ENCODE results near the gene ITPA.

The ITPA gene

DNA sequence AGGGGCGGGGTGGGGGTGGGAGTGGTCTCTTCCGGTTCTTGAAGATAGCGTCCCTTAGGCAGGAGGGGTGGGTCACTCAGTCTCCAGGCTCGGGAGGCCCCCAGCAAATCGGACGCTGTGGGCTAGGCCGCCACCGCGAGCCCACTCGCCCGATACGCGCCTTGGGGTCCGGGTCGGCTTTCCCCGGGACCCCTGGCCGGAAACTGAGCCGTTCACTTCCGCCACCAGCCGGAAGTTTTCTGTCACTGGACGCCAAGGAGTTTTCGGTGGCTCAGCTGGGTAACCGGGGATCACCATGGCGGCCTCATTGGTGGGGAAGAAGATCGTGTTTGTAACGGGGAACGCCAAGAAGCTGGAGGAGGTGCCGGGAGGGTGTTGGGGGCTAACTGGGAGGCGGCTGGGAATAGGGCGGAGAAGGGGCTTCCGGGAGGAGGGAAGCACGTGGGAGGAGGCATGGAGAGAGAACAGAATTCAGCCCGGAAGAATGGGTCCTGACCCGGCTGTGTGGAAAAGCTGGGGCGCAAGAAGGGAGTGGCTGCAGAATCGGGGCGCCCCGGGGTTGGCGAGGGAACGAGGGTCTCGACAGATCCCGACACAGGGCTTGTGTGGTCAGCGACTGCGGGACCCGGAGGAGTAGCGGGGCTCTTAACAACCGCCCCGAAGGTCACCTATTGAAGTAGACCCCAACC is at the start of gene ITPA:
TSS of gene ITPA (plus strand) at position 242 of the 689 bp plus-strand sequence. CDS start at position 296, 54 bp downstream.
- Mint-ChIP-seq H3K9me3 (no peaks in the 10 kb centered on the region), H3K36me3 (peaks cover 16% of the 10 kb centered on the region), H3K4me1 (peaks cover 39% of the 10 kb centered on the region), H3K4me3 (peak within 1 kb of the TSS; percentile 100), H3K27me3 (no peaks in the 10 kb centered on the region), H3K27ac (peak within 1 kb of the TSS; percentile 90)
- peak; percentile 80 for DNase-seq
- CTCF ChIA-PET: interaction anchor here (1.7 to 2.0 kb wide), 3 partner anchors 9 to 156 kb away, joined by 3 to 11 read pairs (median 10); no protein-coding TSS in a partner anchor

DNA sequence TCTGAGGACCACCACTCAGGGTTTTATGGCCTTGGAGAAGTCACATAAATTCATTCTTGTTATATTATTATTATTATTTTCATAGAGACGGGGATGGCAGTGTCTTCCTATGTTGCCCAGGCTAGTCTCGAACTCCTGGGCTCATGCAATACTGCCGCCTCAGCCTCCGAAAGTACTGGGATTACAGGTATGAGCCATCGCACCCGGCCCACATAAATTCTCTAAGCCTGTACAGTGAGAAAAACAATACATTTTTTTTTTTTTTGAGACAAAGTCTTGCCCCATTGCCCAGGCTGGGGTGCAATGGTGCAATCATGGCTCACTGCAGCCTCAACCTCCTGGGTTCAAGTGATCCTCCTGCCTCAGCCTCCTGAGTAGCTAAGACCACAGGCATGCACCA is 48.9 kb upstream of the ITPA start:
- Mint-ChIP-seq H3K4me3 (peak overlapping the region; percentile 28), H3K4me1 (peaks cover 42% of the 10 kb centered on the region), H3K9me3 (no peaks in the 10 kb centered on the region), H3K27ac (peak overlapping the region; percentile 58), H3K36me3 (peaks cover 24% of the 10 kb centered on the region), H3K27me3 (peaks cover 13% of the 10 kb centered on the region)
- CTCF ChIA-PET: no interaction called here
- DNase-seq: no peak

DNA sequence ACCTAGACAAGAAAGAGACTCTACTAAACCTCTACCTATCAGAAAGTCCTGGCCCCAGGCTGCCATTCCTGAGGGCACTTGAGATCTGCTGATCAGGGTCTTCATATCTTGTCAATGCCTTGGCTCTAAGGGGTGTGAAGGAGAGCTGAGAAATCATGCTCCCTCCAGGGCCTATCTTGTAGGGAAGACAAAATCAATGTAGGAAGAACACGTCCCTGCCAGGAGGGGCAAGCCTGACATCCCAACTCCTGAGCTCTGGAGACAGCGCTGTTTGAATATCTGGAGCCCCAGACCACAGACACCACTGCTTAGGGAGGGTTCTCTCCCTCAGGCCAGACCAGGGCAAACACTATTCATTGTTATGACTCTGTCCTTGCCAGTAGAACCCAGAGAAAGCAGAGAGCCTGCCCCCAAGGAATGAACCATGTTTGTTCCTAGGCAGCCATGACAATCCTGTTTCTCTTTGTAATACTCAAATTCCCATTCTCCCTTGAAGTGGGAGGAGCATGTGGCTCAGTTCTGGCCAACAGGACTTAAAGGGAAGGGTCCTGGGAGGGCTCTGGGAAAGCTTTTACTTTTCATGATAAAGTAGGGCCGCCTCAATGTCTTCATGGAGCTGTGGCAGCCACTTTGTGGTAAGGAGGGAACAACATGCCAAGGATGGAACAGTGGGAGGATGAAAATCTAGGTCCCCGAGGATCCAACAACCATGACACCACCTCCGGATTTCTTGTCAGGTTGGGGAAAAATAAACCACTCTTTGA is 47.8 kb upstream of the ITPA start:
- H3K36me3 Mint-ChIP-seq: peaks cover 17% of the 10 kb centered on the region
- H3K4me3 Mint-ChIP-seq: peak overlapping the region; percentile 55
- peaks cover 31% of the 10 kb centered on the region for H3K4me1 Mint-ChIP-seq
- H3K27ac Mint-ChIP-seq: peak overlapping the region; percentile 11
- no peaks in the 10 kb centered on the region for H3K9me3 Mint-ChIP-seq
- DNase-seq: no peak
- CTCF ChIA-PET: interaction anchor here (1.4 to 1.5 kb wide), 2 partner anchors 11 to 105 kb away, joined by 3 to 5 read pairs; no protein-coding TSS in a partner anchor
- H3K27me3 Mint-ChIP-seq: peaks cover 24% of the 10 kb centered on the region

DNA sequence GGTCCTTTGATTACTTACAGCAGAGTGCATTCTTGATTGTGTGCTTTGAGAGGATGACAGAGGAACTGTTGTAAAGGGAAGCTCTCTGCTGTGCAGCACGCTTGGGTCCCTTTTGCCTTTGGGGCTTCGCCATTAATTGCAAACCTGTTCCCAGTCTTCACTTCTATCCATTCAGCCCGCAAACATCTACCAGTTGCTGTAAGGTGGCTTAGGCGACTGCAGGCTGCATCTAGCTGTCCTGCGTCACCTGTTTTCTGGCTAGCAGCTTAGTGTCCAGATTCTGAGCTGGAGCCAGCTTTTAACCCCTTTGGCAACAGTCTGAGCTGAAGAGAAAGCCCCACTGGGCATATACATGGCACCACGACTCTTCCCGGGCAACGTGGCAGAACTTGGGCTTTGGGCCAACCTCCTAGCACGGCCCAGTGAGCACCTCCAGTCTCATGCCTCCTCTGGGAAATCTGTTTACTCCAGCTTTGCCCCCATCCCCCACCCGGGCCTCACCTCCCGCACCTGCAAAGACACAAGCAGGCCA is 47.2 kb upstream of the ITPA start:
- H3K36me3 Mint-ChIP-seq: peaks cover 11% of the 10 kb centered on the region
- H3K27ac Mint-ChIP-seq: no peak overlapping the region
- H3K9me3 Mint-ChIP-seq: no peaks in the 10 kb centered on the region
- no peak overlapping the region for H3K4me3 Mint-ChIP-seq
- no peak for DNase-seq
- peaks cover 25% of the 10 kb centered on the region for H3K4me1 Mint-ChIP-seq
- CTCF ChIA-PET: interaction anchor here (1.4 to 1.5 kb wide), 2 partner anchors 10 to 105 kb away, joined by 3 to 5 read pairs; no protein-coding TSS in a partner anchor
- H3K27me3 Mint-ChIP-seq: peaks cover 30% of the 10 kb centered on the region

DNA sequence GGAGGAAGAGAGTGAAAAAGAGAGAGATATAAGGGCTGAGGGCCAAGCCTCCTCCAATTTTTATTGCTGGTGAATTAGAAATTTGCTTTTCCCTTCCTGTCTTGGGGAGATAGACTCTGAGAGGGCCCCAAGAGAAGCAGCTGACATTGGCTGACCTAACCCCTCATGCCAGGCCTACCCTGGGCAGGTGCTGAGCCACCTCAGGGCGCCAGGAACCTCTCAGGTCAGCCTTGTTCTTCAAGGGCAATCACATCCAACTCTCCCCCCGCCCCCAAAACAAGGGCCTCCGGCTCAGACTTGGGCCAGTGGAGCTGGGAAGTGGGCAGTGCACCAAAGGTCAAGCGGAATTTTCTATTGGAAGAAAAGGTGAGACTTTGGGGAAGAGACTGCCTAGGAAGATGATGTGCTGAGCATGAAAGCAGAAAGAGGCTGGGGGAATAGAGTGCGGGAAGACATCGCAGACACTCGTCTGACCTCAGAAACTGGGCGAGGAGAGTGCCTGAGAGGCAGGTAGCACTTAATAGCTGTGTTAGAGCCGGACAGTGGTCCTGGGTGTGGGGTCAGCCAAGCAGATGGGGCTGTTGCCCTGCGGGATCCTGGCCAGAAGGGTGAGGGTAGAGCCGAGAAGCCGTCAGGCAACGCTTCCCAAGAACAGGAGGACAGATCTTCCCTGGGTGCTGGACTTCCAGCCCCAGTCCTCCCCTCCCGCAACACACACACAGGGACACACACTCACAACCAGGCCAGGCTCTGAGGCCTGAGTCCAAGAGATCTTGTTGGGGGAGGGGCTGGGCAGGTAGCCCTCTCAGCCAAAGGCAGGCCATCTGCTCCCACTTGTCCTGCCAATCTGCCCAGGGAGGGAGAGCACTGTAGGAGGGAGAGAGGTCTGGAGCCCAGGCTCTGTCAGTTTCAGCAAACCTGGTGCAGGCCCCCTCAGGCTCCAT is 45.9 kb upstream of the ITPA start:
- CTCF ChIA-PET: interaction anchor here (1.4 to 1.5 kb wide), 2 partner anchors 9 to 107 kb away, joined by 3 to 5 read pairs; no protein-coding TSS in a partner anchor
- no peak for DNase-seq
- no peaks in the 10 kb centered on the region for H3K9me3 Mint-ChIP-seq
- no peak overlapping the region for H3K27ac Mint-ChIP-seq
- H3K4me3 Mint-ChIP-seq: no peak overlapping the region
- H3K27me3 Mint-ChIP-seq: peaks cover 43% of the 10 kb centered on the region
- peaks cover 10% of the 10 kb centered on the region for H3K36me3 Mint-ChIP-seq
- H3K4me1 Mint-ChIP-seq: peaks cover 14% of the 10 kb centered on the region

DNA sequence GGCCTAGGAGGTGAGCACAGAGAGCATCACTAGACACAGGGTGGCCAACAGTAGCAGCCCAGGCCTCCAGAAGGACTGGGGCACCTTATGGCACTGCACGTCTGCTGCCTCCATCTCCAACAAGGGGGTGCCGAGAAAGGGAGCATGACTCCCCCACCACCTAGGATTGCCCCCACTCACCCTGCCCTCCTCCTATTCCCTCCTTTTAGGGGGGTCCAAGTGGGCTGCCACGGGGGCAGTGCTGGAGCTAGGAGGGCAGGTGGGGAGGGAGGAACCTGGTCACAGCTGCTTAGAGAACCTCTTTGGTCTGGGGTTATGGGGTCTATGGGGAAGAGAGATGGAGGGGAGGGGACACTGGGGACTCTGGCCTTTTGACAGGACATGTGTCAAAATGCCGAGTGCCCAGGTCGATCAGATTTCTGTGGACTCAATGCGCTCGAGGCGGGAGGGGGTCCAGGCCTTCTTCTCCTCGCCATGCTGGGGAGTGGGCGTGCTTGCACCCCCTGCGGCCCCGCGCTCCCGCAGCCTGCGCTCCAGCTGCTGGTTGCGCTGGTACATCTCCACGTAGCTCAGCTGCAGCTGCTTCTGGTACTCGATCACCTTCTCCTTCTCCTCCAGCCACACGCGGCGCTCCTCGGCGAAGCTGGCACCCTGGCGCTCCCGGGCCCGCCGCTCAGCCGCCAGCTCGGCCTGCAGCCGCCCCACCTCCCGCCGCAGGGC is 45.1 kb upstream of the ITPA start:
- peaks cover 51% of the 10 kb centered on the region for H3K27me3 Mint-ChIP-seq
- no peak for DNase-seq
- H3K27ac Mint-ChIP-seq: no peak overlapping the region
- peaks cover 10% of the 10 kb centered on the region for H3K4me1 Mint-ChIP-seq
- H3K9me3 Mint-ChIP-seq: no peaks in the 10 kb centered on the region
- H3K36me3 Mint-ChIP-seq: peaks cover 3% of the 10 kb centered on the region
- CTCF ChIA-PET: no interaction called here
- no peak overlapping the region for H3K4me3 Mint-ChIP-seq

DNA sequence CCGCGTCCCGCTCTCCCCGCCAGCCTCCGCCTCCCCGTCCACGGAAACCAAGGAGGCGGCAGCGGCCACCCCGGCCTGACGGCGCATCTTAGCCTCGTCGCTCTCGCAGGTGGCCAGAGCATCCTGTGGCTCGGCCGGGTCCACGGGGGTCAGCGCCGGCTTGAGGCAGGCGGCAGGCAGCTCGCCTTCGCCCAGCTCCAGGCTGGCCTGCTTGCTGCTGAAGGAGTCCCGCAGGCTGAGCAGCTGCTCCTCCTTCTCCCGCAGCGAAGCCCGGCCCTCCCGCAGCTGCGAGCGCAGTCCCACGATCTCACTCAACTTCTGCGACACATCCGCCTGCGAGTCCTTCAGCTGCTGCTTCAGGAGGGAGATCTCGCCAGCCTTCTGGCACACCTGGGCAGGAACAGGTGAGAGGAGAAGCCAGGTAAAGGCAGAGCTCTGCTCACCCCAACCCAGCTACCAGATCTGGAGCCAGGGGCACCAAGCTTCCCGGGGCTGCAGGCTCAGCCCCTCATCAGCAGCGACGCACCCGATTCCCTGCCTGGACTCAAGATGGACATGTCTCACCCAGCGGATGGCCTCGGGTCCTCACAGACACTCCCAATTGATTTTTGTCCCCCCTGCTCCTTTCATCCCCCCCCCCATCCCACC is 44.4 kb upstream of the ITPA start:
- DNase-seq: no peak
- no peaks in the 10 kb centered on the region for H3K36me3 Mint-ChIP-seq
- H3K27ac Mint-ChIP-seq: no peak overlapping the region
- H3K27me3 Mint-ChIP-seq: peaks cover 58% of the 10 kb centered on the region
- H3K4me3 Mint-ChIP-seq: no peak overlapping the region
- H3K4me1 Mint-ChIP-seq: peaks cover 6% of the 10 kb centered on the region
- H3K9me3 Mint-ChIP-seq: no peaks in the 10 kb centered on the region
- CTCF ChIA-PET: no interaction called here

DNA sequence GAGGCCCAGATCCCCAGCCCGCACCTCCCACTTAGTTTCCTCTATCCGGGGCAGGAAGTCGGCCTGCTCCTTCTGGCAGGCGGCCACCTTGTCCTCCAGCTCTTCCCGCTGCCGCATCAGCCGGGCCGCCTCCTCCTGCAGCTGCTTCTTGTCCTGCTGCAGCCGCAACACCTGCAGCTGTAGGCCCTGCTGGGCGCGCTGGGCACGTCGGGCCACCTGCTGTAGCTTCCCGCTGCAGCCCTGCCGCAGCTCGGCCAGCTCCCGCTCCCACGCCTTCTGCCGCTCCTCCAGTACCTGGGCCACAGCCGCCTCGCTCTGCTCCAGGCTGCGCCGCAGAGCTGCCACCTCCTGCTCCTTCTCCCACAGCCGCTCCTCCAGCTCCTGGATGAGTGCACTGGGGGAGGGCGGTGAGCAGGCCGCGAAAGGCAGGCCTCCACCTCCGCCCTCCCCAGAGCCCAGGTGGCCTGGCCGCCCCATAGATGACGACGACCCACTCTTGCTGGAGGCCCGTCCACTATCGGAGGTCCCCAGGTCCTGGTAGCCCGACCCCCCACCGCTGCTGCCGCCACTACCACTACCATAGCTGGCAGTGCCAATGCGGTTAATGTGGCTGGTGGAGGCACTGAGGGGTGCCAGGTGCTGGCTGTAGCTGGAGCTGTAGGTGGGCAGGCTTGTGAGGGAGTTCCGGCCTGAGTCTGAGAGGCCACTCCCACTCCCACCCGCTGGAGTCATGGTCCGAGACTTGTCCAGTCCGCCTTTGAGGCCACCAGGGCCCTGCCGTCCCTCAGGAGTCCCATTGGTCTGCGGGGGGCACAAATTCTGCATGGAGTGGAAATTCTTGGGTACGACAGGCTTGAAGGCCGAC is 43.6 kb upstream of the ITPA start:
- no peak overlapping the region for H3K4me3 Mint-ChIP-seq
- no peaks in the 10 kb centered on the region for H3K9me3 Mint-ChIP-seq
- no peaks in the 10 kb centered on the region for H3K36me3 Mint-ChIP-seq
- peaks cover 5% of the 10 kb centered on the region for H3K4me1 Mint-ChIP-seq
- no peak for DNase-seq
- no peak overlapping the region for H3K27ac Mint-ChIP-seq
- CTCF ChIA-PET: no interaction called here
- peaks cover 66% of the 10 kb centered on the region for H3K27me3 Mint-ChIP-seq

DNA sequence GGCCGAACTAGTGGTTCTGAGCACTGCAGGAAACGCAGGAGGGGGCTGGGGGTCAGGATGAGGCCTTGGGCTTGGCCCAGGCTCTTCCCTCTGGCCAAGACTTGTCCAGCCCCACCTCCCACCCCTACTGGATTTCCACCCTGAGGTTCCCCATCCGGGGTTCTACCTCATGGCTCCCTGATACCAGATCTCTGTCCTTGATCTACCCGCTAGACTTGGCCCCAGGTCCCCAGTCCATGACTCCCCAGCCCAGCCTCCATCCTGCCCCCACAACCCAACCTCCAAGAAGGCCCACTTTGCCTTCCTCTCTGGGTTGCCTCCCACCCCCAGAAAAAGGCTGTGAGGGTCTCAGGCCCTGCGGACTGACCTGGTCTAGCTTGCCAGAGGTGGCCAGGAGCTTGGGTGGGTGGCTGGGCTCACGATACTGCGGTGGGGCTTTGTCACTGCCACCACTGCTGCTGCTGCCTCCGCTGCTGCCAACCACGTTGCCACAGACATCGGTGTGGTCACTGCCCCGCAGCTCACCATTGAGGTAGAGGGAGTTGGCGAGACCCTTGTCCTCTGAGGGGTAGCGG is 42.9 kb upstream of the ITPA start:
- CTCF ChIA-PET: no interaction called here
- H3K36me3 Mint-ChIP-seq: no peaks in the 10 kb centered on the region
- H3K27ac Mint-ChIP-seq: no peak overlapping the region
- no peak overlapping the region for H3K4me3 Mint-ChIP-seq
- H3K27me3 Mint-ChIP-seq: peaks cover 73% of the 10 kb centered on the region
- H3K4me1 Mint-ChIP-seq: peaks cover 5% of the 10 kb centered on the region
- H3K9me3 Mint-ChIP-seq: no peaks in the 10 kb centered on the region
- no peak for DNase-seq

DNA sequence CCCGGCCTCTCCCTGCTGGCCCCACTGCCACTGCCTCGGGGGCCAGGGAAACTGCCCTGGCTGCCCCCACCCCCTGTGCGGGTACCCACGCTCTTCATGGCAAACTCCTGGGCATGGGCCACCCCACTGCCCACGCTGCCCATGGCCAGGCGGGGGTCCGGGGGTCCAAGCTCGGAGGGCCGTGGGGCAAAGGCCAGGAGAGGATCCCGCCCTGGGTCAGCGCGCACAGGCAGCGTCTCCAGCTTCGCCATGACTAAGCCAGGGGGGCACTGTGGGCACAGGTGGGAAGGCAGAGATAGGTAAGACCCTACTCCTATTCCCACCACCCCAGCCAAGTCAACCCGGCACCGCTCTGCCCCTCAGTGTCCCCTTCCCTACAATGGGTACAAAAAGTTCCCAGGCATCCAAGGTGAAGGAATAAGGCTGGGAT is 42.4 kb upstream of the ITPA start:
- DNase-seq: no peak
- Mint-ChIP-seq H3K27me3 (peaks cover 78% of the 10 kb centered on the region), H3K36me3 (no peaks in the 10 kb centered on the region), H3K4me1 (peaks cover 5% of the 10 kb centered on the region), H3K9me3 (no peaks in the 10 kb centered on the region), H3K4me3 (no peak overlapping the region), H3K27ac (no peak overlapping the region)
- CTCF ChIA-PET: no interaction called here

DNA sequence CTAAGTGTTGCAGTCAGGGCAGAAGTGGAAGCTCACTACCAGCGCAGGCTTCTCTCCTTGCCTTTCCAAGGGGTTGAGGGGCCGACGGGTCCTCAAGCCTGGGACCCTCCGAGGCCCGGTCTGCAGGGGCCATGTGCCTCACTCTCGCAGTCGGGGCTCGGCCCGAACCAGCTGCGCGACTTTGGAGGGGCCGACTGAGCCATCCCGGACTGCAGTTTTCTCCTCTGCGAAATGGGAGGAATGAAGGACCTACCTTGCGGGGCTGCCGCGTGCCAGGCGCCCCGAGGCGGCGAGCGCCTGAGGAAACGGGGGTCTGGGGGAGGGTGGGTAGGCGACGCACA is 41.6 kb upstream of the ITPA start:
- Mint-ChIP-seq H3K36me3 (no peaks in the 10 kb centered on the region), H3K9me3 (no peaks in the 10 kb centered on the region), H3K4me1 (peaks cover 11% of the 10 kb centered on the region), H3K4me3 (no peak overlapping the region), H3K27me3 (peaks cover 86% of the 10 kb centered on the region), H3K27ac (no peak overlapping the region)
- no peak for DNase-seq
- CTCF ChIA-PET: no interaction called here
